ENCODE data around the gene ADGRF3. TPM values are rescaled to one million over a fixed set of nuclear protein-coding genes. Genes with fewer than 3 reads are reported as not detected.

ADGRF3 gene
- total and polyA plus RNA-seq, 2 of the 13 experiments (the other 11 are each of a cell fraction or from before 2014, with no cell fraction given): 0.40 to 1.5 TPM

DNA sequence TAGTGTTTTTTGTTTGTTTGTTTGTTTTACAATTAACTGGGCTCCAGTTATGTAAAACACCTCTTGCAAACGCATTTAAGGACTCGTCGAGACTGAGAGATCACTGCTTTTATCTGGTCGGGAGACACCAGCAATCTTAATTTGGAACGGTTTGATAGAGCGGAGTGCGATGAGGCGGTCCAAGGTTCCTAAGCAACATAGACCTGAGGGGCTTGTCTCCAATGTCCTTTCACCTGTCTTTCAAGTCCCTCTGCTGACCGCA lies 1.4 kb downstream of the ADGRF3 start (continued):
- no peak for TF ChIP-seq MEIS2 (CRISPR knock-in tag; IDR thresholded peaks at IDR 0.05)
- TF ChIP-seq ZBTB3 (CRISPR knock-in tag; IDR thresholded peaks at IDR 0.05; ENCODE audit: borderline replicate concordance, low read depth): no peak; the same call in 1 of the 2 replicates
- no peak for TF ChIP-seq ZNF282 (IDR thresholded peaks at IDR 0.05; ENCODE audit: partially characterized antibody)
- no peak for TF ChIP-seq ZNF777 (CRISPR knock-in tag; IDR thresholded peaks at IDR 0.05)
- TF ChIP-seq RBM22 (optimal IDR thresholded peaks at IDR 0.05; ENCODE audit: low read length): peak; percentile 50
- TF ChIP-seq ZNF746 (CRISPR knock-in tag; IDR thresholded peaks at IDR 0.05): no peak
- TF ChIP-seq ZNF841 (CRISPR knock-in tag; IDR thresholded peaks at IDR 0.05; ENCODE audit: borderline replicate concordance): no peak
- TF ChIP-seq PHF21A (CRISPR knock-in tag; IDR thresholded peaks at IDR 0.05): no peak
- no peak for TF ChIP-seq NFKB2 (CRISPR knock-in tag; IDR thresholded peaks at IDR 0.05; ENCODE audit: borderline replicate concordance)
- no peak for TF ChIP-seq KDM6A (CRISPR knock-in tag; IDR thresholded peaks at IDR 0.05; ENCODE audit: low read depth)
- no peak for TF ChIP-seq ONECUT2 (CRISPR knock-in tag; IDR thresholded peaks at IDR 0.05)
- TF ChIP-seq FOXM1 (CRISPR knock-in tag; IDR thresholded peaks at IDR 0.05): no peak
- TF ChIP-seq ZNF709 (CRISPR knock-in tag; IDR thresholded peaks at IDR 0.05): no peak
- TF ChIP-seq ZSCAN30 (CRISPR knock-in tag; IDR thresholded peaks at IDR 0.05): no peak
- no peak for TF ChIP-seq FOXO4 (CRISPR knock-in tag; conservative IDR thresholded peaks at IDR 0.05)
- TF ChIP-seq HNRNPH1 (optimal IDR thresholded peaks at IDR 0.05; ENCODE audit: low read depth, low read length): no peak
- no peak for TF ChIP-seq CBFB (CRISPR knock-in tag; IDR thresholded peaks at IDR 0.05)
- no peak for TF ChIP-seq MAFG (CRISPR knock-in tag; IDR thresholded peaks at IDR 0.05)
- no peak for TF ChIP-seq ZNF761 (CRISPR knock-in tag; conservative IDR thresholded peaks at IDR 0.05)
- TF ChIP-seq MXD4 (CRISPR knock-in tag; IDR thresholded peaks at IDR 0.05): no peak
- no peak for TF ChIP-seq SKIL (CRISPR knock-in tag; IDR thresholded peaks at IDR 0.05; ENCODE audit: borderline replicate concordance)
- TF ChIP-seq ZMYM2 (CRISPR knock-in tag; IDR thresholded peaks at IDR 0.05): 0 out of 2 replicates have a peak, but pooled peaks have one; percentile 8
- no peak for TF ChIP-seq MEIS1 (CRISPR knock-in tag; IDR thresholded peaks at IDR 0.05; ENCODE audit: borderline replicate concordance)
- no peak for TF ChIP-seq ZNF724P (CRISPR knock-in tag; IDR thresholded peaks at IDR 0.05; ENCODE audit: borderline replicate concordance)
- TF ChIP-seq ZNF879 (CRISPR knock-in tag; IDR thresholded peaks at IDR 0.05): no peak
- TF ChIP-seq HMGXB4 (CRISPR knock-in tag; IDR thresholded peaks at IDR 0.05; ENCODE audit: borderline replicate concordance in 1 of 2, low read depth in 1 of 2): no peak
- no peak for TF ChIP-seq SP4 (CRISPR knock-in tag; IDR thresholded peaks at IDR 0.05)
- TF ChIP-seq HIVEP1 (CRISPR knock-in tag; IDR thresholded peaks at IDR 0.05): no peak
